AG09309 (cell line): ENCODE results near the gene ATP5MC2.
"Not testable (repeated sequence)": the region's sequence is repeated elsewhere in the genome, so short reads cannot be mapped to it uniquely, and the experiment has no call there.

Experiments
- DNase-seq: peaks from one replicate; pipeline ENCODE4 v3.0.0-alpha.2; 2010; ENCODE audit warnings: low read depth
- H3K4me3 ChIP-seq: 2 replicates; pipeline ENCODE4 v1.5.1; 2011; ENCODE audit warnings: mild to moderate bottlenecking, low read depth, low read length, moderate library complexity; ENCODE audit not compliant: control insufficient read depth
- TF ChIP-seq, protein P1 (sequence below): IDR thresholded peaks from 2 replicates; pipeline ENCODE4 v1.5.1; 2011; ENCODE audit warnings: mild to moderate bottlenecking, low read depth, low read length, inconsistent platforms; ENCODE audit not compliant: insufficient read depth, control insufficient read depth; ENCODE audit errors: missing control alignments

The ATP5MC2 gene

DNA sequence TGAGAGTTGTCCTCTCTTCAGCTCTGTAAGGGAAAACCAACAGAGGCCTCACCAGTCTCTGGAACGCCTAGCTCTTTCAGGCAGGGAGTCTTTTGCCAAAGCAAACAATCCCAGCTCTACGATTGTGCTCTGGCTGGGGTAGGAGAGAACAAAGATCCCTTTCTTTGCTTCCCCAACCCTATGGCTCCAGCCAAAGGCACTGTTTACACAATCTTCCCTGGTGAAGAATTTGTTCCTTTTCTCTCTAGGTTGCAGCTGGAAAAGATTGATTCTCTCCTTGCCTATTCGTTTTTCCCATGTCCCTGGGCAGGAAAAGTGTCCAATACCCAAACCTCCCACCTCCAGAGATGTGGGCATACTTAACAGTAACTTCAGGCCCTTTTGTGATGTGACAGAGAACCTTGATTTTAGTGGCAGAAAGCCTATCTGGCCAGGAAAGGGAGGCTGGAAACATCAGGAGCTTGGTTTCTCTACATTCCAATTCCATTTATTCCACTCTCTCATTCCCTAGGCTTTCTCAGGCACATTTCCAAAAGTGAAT, 16.8 kb downstream of the ATP5MC2 start:
- H3K4me3 ChIP-seq = no peak overlapping the region
- DNase-seq = no peak
- TF ChIP-seq, protein P1, sequence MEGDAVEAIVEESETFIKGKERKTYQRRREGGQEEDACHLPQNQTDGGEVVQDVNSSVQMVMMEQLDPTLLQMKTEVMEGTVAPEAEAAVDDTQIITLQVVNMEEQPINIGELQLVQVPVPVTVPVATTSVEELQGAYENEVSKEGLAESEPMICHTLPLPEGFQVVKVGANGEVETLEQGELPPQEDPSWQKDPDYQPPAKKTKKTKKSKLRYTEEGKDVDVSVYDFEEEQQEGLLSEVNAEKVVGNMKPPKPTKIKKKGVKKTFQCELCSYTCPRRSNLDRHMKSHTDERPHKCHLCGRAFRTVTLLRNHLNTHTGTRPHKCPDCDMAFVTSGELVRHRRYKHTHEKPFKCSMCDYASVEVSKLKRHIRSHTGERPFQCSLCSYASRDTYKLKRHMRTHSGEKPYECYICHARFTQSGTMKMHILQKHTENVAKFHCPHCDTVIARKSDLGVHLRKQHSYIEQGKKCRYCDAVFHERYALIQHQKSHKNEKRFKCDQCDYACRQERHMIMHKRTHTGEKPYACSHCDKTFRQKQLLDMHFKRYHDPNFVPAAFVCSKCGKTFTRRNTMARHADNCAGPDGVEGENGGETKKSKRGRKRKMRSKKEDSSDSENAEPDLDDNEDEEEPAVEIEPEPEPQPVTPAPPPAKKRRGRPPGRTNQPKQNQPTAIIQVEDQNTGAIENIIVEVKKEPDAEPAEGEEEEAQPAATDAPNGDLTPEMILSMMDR = no peak

DNA sequence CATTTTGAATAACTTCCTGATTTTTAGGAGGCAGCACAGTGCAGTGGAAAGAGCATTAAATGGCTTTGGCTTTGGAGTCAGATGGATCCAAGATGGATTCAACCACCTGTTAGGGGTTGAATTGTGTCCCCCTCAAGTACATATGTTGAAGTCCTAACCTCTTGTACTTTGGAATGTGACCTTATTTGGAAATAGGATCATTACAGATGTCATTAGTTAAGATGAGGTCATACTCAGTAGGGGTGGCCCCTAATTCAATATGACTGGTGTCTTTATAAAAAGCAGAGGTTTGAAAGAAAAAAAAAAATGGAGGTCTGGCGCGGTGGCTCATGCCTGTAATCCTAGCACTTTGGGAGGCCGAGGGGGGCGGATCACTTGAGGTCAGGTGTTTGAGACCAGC, 18.8 kb downstream of the ATP5MC2 start:
- no peak overlapping the region for H3K4me3 ChIP-seq
- no peak for DNase-seq
- TF ChIP-seq, protein P1 = no peak

DNA sequence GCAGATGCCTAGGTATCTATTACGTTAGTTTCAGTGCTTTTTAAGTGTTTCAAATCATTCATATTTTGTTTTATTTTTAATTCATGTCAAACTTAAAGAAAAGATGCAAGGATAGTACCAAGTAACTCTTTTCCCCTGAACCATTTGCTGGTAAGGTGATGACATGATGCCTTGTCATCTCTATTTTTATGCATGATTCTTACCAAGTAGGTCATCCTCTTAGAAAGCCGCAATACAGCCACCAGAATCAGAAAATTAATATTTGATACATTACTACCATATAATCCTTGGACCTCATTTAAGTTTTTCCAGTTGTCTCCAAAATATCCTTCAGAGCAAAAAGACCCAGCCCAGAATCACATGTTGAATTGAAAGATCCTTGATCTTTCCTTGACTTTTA, 22.3 kb downstream of the ATP5MC2 start:
- TF ChIP-seq, protein P1 = no peak
- DNase-seq = no peak
- H3K4me3 ChIP-seq = no peak overlapping the region

DNA sequence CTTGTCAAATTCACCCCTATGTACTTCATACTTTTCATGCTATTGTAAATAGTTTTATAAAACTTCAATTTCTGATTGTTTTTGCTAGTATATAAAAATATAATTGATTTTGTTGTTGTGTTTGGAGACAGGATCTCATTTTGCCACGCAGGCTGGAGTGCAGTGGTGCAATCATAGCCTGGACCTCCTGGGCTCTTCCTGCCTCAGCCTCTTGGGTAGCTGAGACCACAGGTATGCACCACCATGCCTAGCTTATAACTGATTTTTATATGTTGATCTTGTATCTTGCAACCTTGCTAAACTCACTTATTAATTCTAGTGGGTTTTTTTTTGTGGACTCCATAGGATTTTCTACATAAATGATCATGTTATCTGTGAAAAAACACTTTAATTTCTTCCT, 23.5 kb downstream of the ATP5MC2 start:
- TF ChIP-seq, protein P1 = no peak
- H3K4me3 ChIP-seq = no peak overlapping the region
- peak; percentile 51 for DNase-seq

DNA sequence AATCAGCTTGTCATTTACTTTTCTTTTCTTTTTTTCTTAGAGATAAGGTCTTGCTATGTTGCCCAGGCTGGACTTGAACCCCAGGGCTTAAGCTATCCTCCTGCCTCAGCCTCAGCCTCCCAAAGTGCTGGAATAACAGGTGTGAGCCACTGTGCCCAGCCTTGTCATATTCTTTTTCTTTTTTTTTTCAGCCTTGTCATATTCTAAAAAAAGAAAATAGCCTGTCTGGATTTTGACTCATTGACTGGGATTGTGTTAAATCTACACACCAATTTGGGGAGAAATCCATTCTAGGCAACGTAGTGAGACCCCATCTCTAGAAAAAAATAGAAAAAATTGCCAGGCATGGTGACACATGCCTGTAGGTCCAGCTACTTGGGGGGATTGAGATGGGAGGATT, 24.1 kb downstream of the ATP5MC2 start:
- DNase-seq = no peak
- H3K4me3 ChIP-seq = no peak overlapping the region
- TF ChIP-seq, protein P1 = no peak

DNA sequence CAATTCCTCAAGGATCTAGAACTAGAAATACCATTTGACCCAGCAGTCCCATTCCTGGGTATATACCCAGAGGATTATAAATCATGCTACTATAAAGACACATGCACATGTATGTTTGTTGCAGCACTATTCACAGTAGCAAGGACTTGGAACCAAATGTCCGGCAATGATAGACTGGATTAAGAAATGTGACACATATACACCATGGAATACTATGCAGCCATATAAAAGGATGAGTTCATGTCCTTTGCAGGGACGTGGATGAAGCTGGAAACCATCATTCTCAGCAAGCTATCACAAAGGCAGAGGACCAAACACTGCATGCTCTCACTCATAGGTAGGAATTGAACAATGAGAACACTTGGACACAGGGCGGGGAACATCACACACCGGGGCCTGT, 29.6 kb downstream of the ATP5MC2 start:
- not testable (repeated sequence) for H3K4me3 ChIP-seq, DNase-seq

DNA sequence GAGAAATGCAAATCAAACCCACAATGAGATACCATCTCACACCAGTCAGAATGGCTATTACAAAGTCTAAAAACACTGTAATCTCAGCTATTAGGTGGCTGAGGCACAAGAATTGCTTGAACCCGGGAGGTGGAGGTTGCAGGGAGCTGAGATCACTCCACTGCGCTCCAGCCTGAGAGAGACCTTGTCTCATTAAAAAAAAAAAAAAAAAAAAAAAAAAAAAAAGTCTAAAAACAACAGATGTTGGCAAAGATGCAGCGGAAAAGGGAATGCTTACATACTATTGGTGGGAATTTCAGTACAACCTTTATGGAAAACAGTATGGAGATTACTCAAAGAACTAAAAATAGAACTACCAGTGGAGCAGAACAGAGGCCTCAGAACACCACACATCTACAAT, 30.7 kb downstream of the ATP5MC2 start:
- no peak overlapping the region for H3K4me3 ChIP-seq
- DNase-seq = no peak
- TF ChIP-seq, protein P1 = no peak
